ENCODE results near the gene MXI1.

DNA sequence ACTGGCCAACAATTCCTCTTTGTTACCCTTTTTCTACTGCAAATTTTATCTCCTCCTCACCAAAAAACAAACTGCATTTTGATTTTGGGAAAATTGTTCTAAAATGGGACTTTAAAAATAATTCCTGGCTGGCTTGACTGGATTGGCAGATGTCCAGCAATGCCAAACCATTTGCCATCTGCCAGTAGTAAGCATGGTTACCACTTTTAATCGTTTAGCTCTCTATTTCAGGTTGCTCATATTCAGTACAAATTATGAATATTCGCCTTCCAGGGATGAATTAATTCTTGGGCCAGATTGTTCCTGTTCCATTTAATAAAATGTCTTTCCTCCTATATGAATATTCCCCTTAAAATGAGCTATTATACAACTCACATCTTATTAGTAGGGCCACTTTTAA lies 61.6 kb downstream of the MXI1 start:
- TF ChIP-seq, protein P1, sequence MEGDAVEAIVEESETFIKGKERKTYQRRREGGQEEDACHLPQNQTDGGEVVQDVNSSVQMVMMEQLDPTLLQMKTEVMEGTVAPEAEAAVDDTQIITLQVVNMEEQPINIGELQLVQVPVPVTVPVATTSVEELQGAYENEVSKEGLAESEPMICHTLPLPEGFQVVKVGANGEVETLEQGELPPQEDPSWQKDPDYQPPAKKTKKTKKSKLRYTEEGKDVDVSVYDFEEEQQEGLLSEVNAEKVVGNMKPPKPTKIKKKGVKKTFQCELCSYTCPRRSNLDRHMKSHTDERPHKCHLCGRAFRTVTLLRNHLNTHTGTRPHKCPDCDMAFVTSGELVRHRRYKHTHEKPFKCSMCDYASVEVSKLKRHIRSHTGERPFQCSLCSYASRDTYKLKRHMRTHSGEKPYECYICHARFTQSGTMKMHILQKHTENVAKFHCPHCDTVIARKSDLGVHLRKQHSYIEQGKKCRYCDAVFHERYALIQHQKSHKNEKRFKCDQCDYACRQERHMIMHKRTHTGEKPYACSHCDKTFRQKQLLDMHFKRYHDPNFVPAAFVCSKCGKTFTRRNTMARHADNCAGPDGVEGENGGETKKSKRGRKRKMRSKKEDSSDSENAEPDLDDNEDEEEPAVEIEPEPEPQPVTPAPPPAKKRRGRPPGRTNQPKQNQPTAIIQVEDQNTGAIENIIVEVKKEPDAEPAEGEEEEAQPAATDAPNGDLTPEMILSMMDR (IDR thresholded peaks at IDR 0.05): no peak
- TF ChIP-seq POLR2A (IDR thresholded peaks at IDR 0.05): no peak
